NCI-H146 (cell line): ENCODE results near the gene ACTR1B.
"Not testable (repeated sequence)": the region's sequence is repeated elsewhere in the genome, so short reads cannot be mapped to it uniquely, and the experiment has no call there.

ENCODE experiments used
- DNase-seq: peaks from one replicate; lab custom pipeline; 2025; lab: John Stamatoyannopoulos, UW

ACTR1B gene

GRCh38 chr2:97663962-97664635 is at the start of gene ACTR1B:
Gene ACTR1B, minus strand, starts transcription at chr2:97664044. Its CDS starts 154 bp downstream, at chr2:97663890.
- DNase-seq: peak; percentile 99

- no peak for DNase-seq
Measured at GRCh38 chr2:97712693-97713295, 49.0 kb upstream of the ACTR1B start.

GRCh38 chr2:97712175-97712574 is 48.3 kb upstream of the ACTR1B start:
- DNase-seq: not testable (repeated sequence)

- no peak for DNase-seq
Measured at GRCh38 chr2:97711394-97711711, 47.5 kb upstream of the ACTR1B start.

GRCh38 chr2:97708608-97709007 is 44.8 kb upstream of the ACTR1B start:
- no peak for DNase-seq

- no peak for DNase-seq
Measured at GRCh38 chr2:97708048-97708380, 44.2 kb upstream of the ACTR1B start.

GRCh38 chr2:97707362-97708047 is 43.7 kb upstream of the ACTR1B start:
- no peak for DNase-seq

- no peak for DNase-seq
Measured at GRCh38 chr2:97706708-97707345, 43.0 kb upstream of the ACTR1B start.

- no peak for DNase-seq
Measured at GRCh38 chr2:97706112-97706511, 42.3 kb upstream of the ACTR1B start.

- DNase-seq: no peak
Measured at GRCh38 chr2:97704989-97705388, 41.1 kb upstream of the ACTR1B start.

GRCh38 chr2:97703741-97704140 is 39.9 kb upstream of the ACTR1B start:
- DNase-seq: no peak

- peak; percentile 61 for DNase-seq
Measured at GRCh38 chr2:97702731-97703470, 39.1 kb upstream of the ACTR1B start.

- DNase-seq: no peak
Measured at GRCh38 chr2:97701851-97702465, 38.1 kb upstream of the ACTR1B start.

- no peak for DNase-seq
Measured at GRCh38 chr2:97701186-97701585, 37.3 kb upstream of the ACTR1B start.

GRCh38 chr2:97699765-97700444 is 36.1 kb upstream of the ACTR1B start:
- DNase-seq: peak; percentile 67

- no peak for DNase-seq
Measured at GRCh38 chr2:97698530-97698929, 34.7 kb upstream of the ACTR1B start.

- DNase-seq: peak; percentile 81
Measured at GRCh38 chr2:97697252-97698235, 33.7 kb upstream of the ACTR1B start.

- DNase-seq: no peak
Measured at GRCh38 chr2:97695744-97696143, 31.9 kb upstream of the ACTR1B start.

- DNase-seq: no peak
Measured at GRCh38 chr2:97693476-97693875, 29.6 kb upstream of the ACTR1B start.

- DNase-seq: no peak
Measured at GRCh38 chr2:97691166-97691565, 27.3 kb upstream of the ACTR1B start.
